Suprapubic skin (tissue), 4 donors: Measurements from ENCODE around the gene PHLDA3.

Source experiments
- CTCF ChIP-seq, 2 donors: fragments of 200-600 bp in 1 of 2; fragments of 450-650 bp in 1 of 2; sonication (generic) in 1 of 2; IDR thresholded peaks; one replicate each; pipeline ENCODE4 v1.5.1; 2016 to 2019; ENCODE audit warnings: antibody characterized with exemption in 2 of 2, mild to moderate bottlenecking in 1 of 2, moderate library complexity in 1 of 2
- EP300 ChIP-seq: sonication (generic); formaldehyde crosslinking; IDR thresholded peaks from one replicate; pipeline ENCODE4 v1.6.1; 2017; ENCODE audit warnings: antibody characterized with exemption
- POLR2A ChIP-seq, 2 donors: fragments of 450-650 bp; IDR thresholded peaks; one replicate each; pipeline ENCODE4 v1.6.1; 2017; ENCODE audit warnings: antibody characterized with exemption in 2 of 2, mild to moderate bottlenecking in 2 of 2, moderate library complexity in 2 of 2
- POLR2AphosphoS5 ChIP-seq, 3 donors: sonication (generic); formaldehyde crosslinking; IDR thresholded peaks; one replicate each; pipeline ENCODE4 v1.6.1; 2017; ENCODE audit warnings: antibody characterized with exemption in 3 of 3

GRCh38 chr1:201515895-201516294 is 46.9 kb upstream of the PHLDA3 start:
- TF ChIP-seq CTCF (IDR thresholded peaks at IDR 0.05), result no peak
- TF ChIP-seq POLR2AphosphoS5 (IDR thresholded peaks at IDR 0.05), result no peak
- TF ChIP-seq POLR2A (IDR thresholded peaks at IDR 0.05), result no peak
- TF ChIP-seq EP300, result no peak
